Measurements from ENCODE around the gene EGFL7.

EGFL7 gene

DNA sequence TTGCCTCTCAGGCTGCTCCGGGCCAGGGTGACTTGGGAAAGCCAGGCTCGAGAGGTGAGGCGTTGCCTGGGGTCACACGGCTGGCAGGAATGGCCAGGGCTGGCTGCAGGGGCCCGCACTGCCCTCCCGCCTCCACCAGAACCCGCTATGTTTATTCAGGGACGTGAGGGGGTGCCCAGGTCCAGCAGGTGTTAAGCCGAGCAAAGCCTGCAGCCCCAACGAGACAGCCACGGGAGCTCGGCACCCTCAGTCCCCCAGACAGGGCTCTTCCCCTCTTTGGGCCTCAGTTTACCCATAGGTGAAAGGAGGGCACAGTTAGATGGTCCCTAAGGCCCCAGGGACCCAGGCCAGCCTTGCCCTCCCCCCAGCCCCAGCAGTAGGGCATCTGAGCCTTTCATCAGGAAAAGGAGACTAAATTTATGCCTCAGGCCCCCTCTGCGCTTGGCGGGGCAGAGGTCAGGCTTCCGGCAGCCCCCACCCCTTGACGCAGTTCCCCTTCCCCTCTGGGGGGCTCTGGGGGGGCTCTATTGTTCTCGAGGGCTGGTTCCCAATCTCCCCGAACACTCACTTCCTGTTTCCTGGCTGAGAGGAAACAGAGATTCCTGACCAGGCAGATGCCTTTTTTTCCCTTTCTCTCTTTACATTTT, 7.1 kb upstream of the EGFL7 start:
- Histone ChIP-seq H3K4me3 (ENCODE audit: insufficient read depth, low read depth, low read length) (no peak overlapping the region), H3K4me1 (ENCODE audit: control insufficient read depth, insufficient read depth, low read length) (no peaks in the 10 kb centered on the region), H3K27me3 (ENCODE audit: control insufficient read depth, insufficient read depth, low read length, poor library complexity, severe bottlenecking) (no peaks in the 10 kb centered on the region), H3K36me3 (ENCODE audit: control insufficient read depth, insufficient read depth, low read length) (no peaks in the 10 kb centered on the region), H3K9me3 (ENCODE audit: control insufficient read depth, low read length) (no peaks in the 10 kb centered on the region), H3K27ac (ENCODE audit: insufficient read depth, low read depth, low read length, poor library complexity, severe bottlenecking) (no peak overlapping the region)
- WGBS, 2 experiments, result 82 to 83% methylated on average over 18 of the region's 18 CpGs

DNA sequence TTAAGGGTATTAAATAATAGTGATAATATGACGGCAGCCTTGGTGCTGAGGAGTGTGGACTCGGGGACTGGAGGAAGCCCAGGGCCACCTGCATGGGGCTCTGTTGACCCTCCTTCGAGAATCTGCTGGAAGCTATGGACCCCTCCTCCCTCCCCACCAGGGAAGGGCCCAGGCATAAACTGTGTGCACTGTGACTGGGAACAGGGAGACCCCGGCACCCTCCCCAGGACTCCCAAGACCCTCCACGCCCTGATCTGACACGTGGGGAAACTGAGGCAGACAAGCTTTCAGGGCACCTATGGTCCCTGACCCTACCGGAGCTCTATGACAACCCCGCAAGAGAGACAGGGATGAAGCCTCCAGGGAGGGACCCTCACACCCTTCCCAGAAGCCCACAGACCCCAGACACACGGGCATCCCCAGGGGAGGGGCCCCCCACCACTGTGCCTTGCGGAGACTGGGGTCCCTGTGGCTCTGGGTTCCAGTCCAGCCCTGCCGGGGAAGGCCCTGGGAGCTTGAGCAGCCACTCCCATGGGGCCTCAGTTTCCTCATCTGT, 6.5 kb upstream of the EGFL7 start:
- Histone ChIP-seq H3K4me1 (ENCODE audit: control insufficient read depth, insufficient read depth, low read length) (no peaks in the 10 kb centered on the region), H3K36me3 (ENCODE audit: control insufficient read depth, insufficient read depth, low read length) (no peaks in the 10 kb centered on the region), H3K4me3 (ENCODE audit: insufficient read depth, low read depth, low read length) (no peak overlapping the region), H3K9me3 (ENCODE audit: control insufficient read depth, low read length) (no peaks in the 10 kb centered on the region), H3K27me3 (ENCODE audit: control insufficient read depth, insufficient read depth, low read length, poor library complexity, severe bottlenecking) (no peaks in the 10 kb centered on the region), H3K27ac (ENCODE audit: insufficient read depth, low read depth, low read length, poor library complexity, severe bottlenecking) (no peak overlapping the region)
- WGBS, 2 experiments, result 89 to 90% methylated on average over 10 to 11 of the region's 11 CpGs

DNA sequence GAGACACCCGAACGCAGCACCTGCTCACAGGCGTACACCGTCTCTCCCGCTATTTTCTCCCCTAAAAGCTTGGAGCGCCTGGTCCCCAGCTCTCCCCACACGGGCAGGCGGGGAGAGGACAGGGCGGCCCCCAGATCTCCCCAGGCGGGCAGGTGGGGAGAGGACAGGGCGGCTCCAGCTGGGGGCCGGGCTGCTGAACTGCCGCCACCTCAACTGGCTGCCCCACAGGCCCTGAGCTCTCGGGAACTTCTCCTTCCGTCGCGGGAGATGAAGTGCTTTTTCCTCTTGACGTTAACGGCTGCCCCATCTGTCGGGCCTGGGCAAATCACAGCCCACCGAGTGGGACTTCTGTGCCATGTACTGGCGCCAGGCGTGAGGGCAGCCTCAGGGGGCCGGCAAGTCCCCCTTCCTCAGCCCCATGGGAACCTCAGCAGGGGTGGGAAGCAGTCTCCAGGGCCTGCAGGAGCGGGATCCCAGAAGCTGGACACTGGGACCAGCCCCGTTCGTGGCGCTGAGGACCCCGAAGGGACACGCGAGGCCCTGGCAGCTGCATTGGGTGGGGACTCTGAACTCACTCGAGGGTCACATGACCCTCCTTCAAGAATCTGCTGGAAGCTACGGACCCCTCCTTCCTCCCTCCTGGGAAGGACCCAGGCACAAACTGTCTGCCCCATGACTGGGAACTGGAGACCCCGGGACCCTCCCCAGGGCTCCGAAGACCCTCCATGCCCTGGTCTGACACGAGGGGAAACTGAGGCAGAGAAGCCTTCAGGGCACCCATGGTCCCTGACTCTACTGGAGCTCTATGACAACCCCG, 5.7 kb upstream of the EGFL7 start:
- no peaks in the 10 kb centered on the region for H3K36me3 ChIP-seq (ENCODE audit: control insufficient read depth, insufficient read depth, low read length)
- H3K27me3 ChIP-seq (ENCODE audit: control insufficient read depth, insufficient read depth, low read length, poor library complexity, severe bottlenecking), result no peaks in the 10 kb centered on the region
- no peak overlapping the region for H3K27ac ChIP-seq (ENCODE audit: insufficient read depth, low read depth, low read length, poor library complexity, severe bottlenecking)
- H3K4me1 ChIP-seq (ENCODE audit: control insufficient read depth, insufficient read depth, low read length), result no peaks in the 10 kb centered on the region
- no peak overlapping the region for H3K4me3 ChIP-seq (ENCODE audit: insufficient read depth, low read depth, low read length)
- H3K9me3 ChIP-seq (ENCODE audit: control insufficient read depth, low read length), result no peaks in the 10 kb centered on the region
- WGBS, 2 experiments, result 89 to 90% methylated on average over 37 of the region's 37 CpGs

DNA sequence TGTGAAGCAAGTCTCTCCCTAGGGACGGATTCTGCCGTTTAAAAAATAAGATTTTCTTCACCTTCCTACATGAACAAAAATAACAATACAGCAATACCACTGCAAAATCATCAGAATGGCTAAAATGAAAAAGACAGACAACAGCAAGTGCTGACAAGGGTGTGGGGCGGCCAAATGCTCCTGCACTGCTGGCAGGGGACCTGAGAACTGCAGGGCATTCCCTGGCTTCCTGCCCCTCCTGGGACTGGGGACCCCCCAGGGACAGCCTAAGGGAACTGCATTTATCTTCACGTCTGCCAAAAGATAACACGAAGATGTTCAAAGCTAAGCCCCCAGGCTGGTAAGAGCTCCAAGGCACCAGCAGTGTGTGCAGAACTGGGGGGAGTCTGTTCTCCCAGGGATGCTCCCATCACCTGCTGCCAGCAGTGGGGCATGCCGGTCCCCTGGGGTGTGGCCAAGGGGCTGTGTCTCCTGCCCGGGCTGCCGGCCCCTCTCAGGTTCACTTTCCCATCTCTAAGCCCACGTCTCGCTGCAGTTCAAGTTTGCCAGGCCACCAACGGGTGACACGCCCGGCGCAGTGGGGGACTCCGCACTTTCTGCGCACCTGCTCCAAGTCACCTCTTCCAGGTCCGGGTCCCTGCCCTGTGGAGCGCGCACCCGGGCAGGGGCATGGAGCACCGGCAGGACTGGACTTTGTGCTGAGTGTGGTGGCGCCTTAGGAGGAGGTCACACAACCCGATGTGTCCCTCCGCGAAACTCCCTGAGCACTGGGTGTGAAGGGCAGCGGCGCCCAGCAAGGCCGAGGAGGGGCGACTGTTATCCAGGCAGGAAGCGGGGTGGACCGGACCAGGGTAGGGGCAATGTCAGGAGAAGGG, 4.5 kb upstream of the EGFL7 start:
- H3K27ac ChIP-seq (ENCODE audit: insufficient read depth, low read depth, low read length, poor library complexity, severe bottlenecking), result no peak overlapping the region
- no peaks in the 10 kb centered on the region for H3K36me3 ChIP-seq (ENCODE audit: control insufficient read depth, insufficient read depth, low read length)
- H3K4me1 ChIP-seq (ENCODE audit: control insufficient read depth, insufficient read depth, low read length), result no peaks in the 10 kb centered on the region
- 87 to 88% methylated on average over 31 of the region's 31 CpGs for WGBS, 2 experiments
- no peaks in the 10 kb centered on the region for H3K27me3 ChIP-seq (ENCODE audit: control insufficient read depth, insufficient read depth, low read length, poor library complexity, severe bottlenecking)
- no peak overlapping the region for H3K4me3 ChIP-seq (ENCODE audit: insufficient read depth, low read depth, low read length)
- no peaks in the 10 kb centered on the region for H3K9me3 ChIP-seq (ENCODE audit: control insufficient read depth, low read length)

DNA sequence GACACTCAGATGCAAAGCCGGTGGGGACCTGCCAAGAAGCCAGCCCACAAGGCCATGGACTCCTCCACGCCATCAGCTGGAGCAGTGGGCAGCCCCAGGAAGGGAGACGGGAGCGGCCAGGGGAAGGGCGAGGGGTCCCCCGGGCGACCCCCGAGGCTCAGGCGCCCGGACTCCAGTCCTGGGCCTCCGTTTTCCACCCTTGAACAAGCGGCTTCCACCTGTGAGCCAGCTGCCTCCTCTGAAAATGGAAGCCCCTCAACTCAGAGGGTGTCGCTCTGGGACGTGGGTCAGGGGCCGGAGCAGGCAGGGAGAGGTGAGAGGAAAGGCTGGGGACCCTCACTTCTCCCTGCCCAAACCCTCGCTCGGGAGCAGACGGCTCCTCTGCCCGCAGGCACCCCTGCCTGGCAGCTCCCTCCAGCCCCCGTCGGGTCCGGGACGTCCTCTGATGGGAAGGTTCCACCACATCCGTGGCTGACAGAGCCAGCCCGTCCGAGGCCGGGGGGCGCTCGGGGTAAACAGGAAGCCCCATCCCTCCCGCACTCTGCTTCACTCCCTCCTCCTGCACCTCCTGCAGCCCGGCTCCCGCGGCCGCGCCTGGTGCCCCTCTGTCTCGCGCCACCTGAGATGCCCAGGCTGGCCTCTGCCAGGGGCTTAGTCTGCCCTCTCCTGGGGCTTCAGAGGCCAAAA, 3.7 kb upstream of the EGFL7 start:
- Histone ChIP-seq H3K36me3 (ENCODE audit: control insufficient read depth, insufficient read depth, low read length) (no peaks in the 10 kb centered on the region), H3K9me3 (ENCODE audit: control insufficient read depth, low read length) (no peaks in the 10 kb centered on the region), H3K4me1 (ENCODE audit: control insufficient read depth, insufficient read depth, low read length) (peaks cover 4% of the 10 kb centered on the region), H3K27ac (ENCODE audit: insufficient read depth, low read depth, low read length, poor library complexity, severe bottlenecking) (no peak overlapping the region), H3K27me3 (ENCODE audit: control insufficient read depth, insufficient read depth, low read length, poor library complexity, severe bottlenecking) (no peaks in the 10 kb centered on the region), H3K4me3 (ENCODE audit: insufficient read depth, low read depth, low read length) (no peak overlapping the region)
- 81% methylated on average over 37 of the region's 37 CpGs for WGBS, 2 experiments

DNA sequence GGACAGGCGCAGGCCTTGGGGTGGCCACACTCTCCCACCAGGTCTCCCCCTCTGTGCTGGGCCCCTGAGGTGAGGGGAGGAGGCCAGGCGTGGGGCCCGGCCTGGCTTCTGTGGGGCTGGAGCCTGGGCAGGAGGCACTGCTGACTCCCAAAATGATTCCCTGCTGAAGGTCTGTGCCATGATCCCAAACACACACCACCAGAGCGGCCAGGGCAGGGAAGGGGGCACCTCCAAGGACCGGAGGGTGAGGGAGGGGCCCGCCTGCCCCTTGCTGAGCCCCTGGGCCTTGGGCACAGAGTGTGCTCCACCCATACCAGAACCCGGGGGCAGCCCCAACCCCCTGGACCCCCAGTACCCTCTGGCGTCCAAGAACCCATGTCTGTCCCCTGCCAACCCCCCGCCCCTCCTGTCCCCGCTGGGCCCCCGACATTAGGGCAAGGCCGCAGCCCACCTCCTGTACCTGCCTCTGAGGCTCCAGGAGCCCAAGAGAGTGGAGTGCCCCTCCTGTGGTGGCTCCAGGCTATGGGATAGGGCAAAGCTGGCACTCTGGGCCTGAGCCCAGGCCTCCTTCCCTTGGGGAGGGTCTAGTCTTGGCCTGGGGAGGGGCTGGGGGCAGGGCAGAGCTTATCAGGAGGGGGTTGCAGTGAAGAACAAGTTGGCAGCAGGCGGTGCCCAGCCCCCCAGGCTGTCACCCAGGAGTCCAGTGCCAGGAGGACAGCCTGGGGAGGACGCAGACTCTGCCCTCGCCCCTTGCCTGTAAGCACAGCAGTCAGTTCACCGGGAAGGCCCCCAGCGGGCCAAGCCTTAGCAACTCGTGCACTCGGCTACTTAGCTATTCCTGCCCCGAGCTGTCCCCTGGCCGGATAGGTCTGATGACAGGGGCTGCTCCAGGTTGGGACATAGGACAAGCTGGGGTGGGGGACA, 2.6 kb upstream of the EGFL7 start:
- Histone ChIP-seq H3K4me1 (ENCODE audit: control insufficient read depth, insufficient read depth, low read length) (peaks cover 4% of the 10 kb centered on the region), H3K36me3 (ENCODE audit: control insufficient read depth, insufficient read depth, low read length) (no peaks in the 10 kb centered on the region), H3K27me3 (ENCODE audit: control insufficient read depth, insufficient read depth, low read length, poor library complexity, severe bottlenecking) (peaks cover 5% of the 10 kb centered on the region), H3K4me3 (ENCODE audit: insufficient read depth, low read depth, low read length) (no peak overlapping the region), H3K27ac (ENCODE audit: insufficient read depth, low read depth, low read length, poor library complexity, severe bottlenecking) (no peak overlapping the region), H3K9me3 (ENCODE audit: control insufficient read depth, low read length) (no peaks in the 10 kb centered on the region)
- 86 to 87% methylated on average over 21 of the region's 21 CpGs for WGBS, 2 experiments

DNA sequence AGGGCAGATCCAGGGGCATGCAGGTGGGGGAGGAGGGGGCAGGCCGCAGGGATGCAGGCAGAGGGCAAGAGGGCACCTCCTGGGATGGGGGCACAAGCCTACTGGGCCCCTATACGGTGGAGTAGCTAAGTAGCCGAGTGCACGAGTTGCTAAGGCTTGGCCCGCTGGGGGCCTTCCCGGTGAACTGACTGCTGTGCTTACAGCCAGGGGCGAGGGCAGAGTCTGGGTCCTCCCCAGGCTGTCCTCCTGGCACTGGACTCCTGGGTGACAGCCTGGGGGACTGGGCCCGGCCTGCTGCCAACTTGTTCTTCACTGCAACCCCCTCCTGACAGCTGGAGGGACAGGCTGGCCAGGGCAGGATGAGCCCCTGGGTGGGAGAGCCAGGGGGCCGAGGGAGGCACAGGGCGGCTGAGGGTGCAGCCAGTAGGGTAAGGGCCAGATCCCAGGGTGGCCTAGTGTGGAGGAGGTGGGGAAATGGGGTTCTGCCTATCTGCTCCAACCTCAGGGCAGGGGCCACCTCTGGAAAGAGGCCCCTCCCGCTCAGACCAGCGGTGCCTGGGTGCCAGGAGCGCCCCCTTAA, 1.7 kb upstream of the EGFL7 start:
- WGBS, 2 experiments, result 91 to 93% methylated on average over 13 of the region's 13 CpGs
- Histone ChIP-seq H3K4me1 (ENCODE audit: control insufficient read depth, insufficient read depth, low read length) (peaks cover 4% of the 10 kb centered on the region), H3K27me3 (ENCODE audit: control insufficient read depth, insufficient read depth, low read length, poor library complexity, severe bottlenecking) (peaks cover 6% of the 10 kb centered on the region)

DNA sequence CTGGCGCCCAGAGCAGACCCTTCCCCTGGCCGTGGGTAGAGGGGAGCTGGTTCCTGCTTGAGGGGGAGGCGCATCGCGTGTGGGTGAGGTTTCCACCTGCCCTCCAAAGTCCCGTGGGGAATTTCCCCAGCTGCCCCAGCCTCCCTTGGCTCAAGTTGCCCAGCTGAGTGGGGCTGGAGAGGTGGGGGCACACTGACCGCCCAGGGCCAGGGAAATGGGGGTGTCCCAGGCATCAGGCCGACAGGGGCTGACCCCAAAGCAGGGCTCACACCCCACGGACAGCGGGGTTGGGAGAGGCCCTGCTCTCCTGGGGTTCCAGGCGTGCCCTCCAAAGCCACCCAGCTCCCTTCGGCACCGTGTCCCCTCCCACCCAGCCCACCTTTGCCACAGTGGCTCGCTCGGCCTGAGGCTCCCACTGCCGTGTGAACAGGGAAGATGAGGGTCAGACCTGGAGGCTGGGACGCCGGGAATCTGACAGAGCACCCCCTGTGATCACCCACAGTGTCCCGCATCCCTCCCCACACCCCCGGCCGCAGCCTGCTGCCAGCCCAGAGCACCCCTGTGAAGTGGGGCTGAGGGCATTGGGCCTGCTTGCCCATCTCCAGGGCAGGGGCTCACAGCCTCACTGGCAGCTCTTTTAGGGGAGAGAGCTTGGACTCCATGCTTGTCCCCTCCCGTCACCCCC, 933 bp upstream of the EGFL7 start:
- no peaks in the 10 kb centered on the region for H3K36me3 ChIP-seq (ENCODE audit: control insufficient read depth, insufficient read depth, low read length)
- WGBS, 2 experiments, result 91 to 92% methylated on average over 22 of the region's 22 CpGs

More for the DNA sequence above, 1.7 kb upstream of the EGFL7 start:
- H3K36me3 ChIP-seq (ENCODE audit: control insufficient read depth, insufficient read depth, low read length), result no peaks in the 10 kb centered on the region
- H3K9me3 ChIP-seq (ENCODE audit: control insufficient read depth, low read length), result no peaks in the 10 kb centered on the region
- H3K4me3 ChIP-seq (ENCODE audit: insufficient read depth, low read depth, low read length), result no peak overlapping the region
- no peak overlapping the region for H3K27ac ChIP-seq (ENCODE audit: insufficient read depth, low read depth, low read length, poor library complexity, severe bottlenecking)

More for the DNA sequence above, 933 bp upstream of the EGFL7 start:
- H3K4me3 ChIP-seq (ENCODE audit: insufficient read depth, low read depth, low read length), result no peak overlapping the region
- no peak overlapping the region for H3K27ac ChIP-seq (ENCODE audit: insufficient read depth, low read depth, low read length, poor library complexity, severe bottlenecking)
- H3K4me1 ChIP-seq (ENCODE audit: control insufficient read depth, insufficient read depth, low read length), result peaks cover 5% of the 10 kb centered on the region
- peaks cover 14% of the 10 kb centered on the region for H3K27me3 ChIP-seq (ENCODE audit: control insufficient read depth, insufficient read depth, low read length, poor library complexity, severe bottlenecking)
- no peaks in the 10 kb centered on the region for H3K9me3 ChIP-seq (ENCODE audit: control insufficient read depth, low read length)
